ENCODE results near the gene ASB1.

The ASB1 gene

GRCh38 chr2:238382381-238382781, 44.3 kb upstream of the ASB1 start:
- Histone ChIP-seq H3K9ac (ENCODE audit: insufficient read length, low read depth) (no peak overlapping the region), H3K9me3 (ENCODE audit: insufficient read depth, low read length) (no peaks in the 10 kb centered on the region), H3K4me3 (ENCODE audit: insufficient read length, low read depth) (no peak overlapping the region), H3K4me1 (ENCODE audit: insufficient read depth, insufficient read length) (peaks cover 4% of the 10 kb centered on the region), H3K27me3 (ENCODE audit: insufficient read depth, insufficient read length) (no peaks in the 10 kb centered on the region), H3K36me3 (ENCODE audit: insufficient read depth, insufficient read length, low read length) (peaks cover 12% of the 10 kb centered on the region)
- TF ChIP-seq ZNF274 (IDR thresholded peaks at IDR 0.05; ENCODE audit: low read depth, low read length) (no peak), SUZ12 (IDR thresholded peaks at IDR 0.05; ENCODE audit: extremely low read depth, insufficient read depth, insufficient read length) (no peak), YY1 (IDR thresholded peaks at IDR 0.05; ENCODE audit: insufficient read depth, insufficient read length) (no peak)
- no peak for DNase-seq (ENCODE audit: low read depth, low spot score)

- Histone ChIP-seq H3K36me3 (ENCODE audit: insufficient read depth, insufficient read length, low read length) (peaks cover 12% of the 10 kb centered on the region), H3K27me3 (ENCODE audit: insufficient read depth, insufficient read length) (no peaks in the 10 kb centered on the region), H3K4me1 (ENCODE audit: insufficient read depth, insufficient read length) (peaks cover 4% of the 10 kb centered on the region), H3K9me3 (ENCODE audit: insufficient read depth, low read length) (no peaks in the 10 kb centered on the region), H3K4me3 (ENCODE audit: insufficient read length, low read depth) (no peak overlapping the region), H3K9ac (ENCODE audit: insufficient read length, low read depth) (no peak overlapping the region)
- DNase-seq (ENCODE audit: low read depth, low spot score) = no peak
- no peak for TF ChIP-seq SUZ12 (IDR thresholded peaks at IDR 0.05; ENCODE audit: extremely low read depth, insufficient read depth, insufficient read length)
- no peak for TF ChIP-seq ZNF274 (IDR thresholded peaks at IDR 0.05; ENCODE audit: low read depth, low read length)
- no peak for TF ChIP-seq YY1 (IDR thresholded peaks at IDR 0.05; ENCODE audit: insufficient read depth, insufficient read length)
Observed at GRCh38 chr2:238383135-238383534, 43.6 kb upstream of the ASB1 start.

- H3K36me3 ChIP-seq (ENCODE audit: insufficient read depth, insufficient read length, low read length) = peaks cover 12% of the 10 kb centered on the region
- no peak overlapping the region for H3K4me3 ChIP-seq (ENCODE audit: insufficient read length, low read depth)
- TF ChIP-seq SUZ12 (IDR thresholded peaks at IDR 0.05; ENCODE audit: extremely low read depth, insufficient read depth, insufficient read length) (no peak), YY1 (IDR thresholded peaks at IDR 0.05; ENCODE audit: insufficient read depth, insufficient read length) (no peak), ZNF274 (IDR thresholded peaks at IDR 0.05; ENCODE audit: low read depth, low read length) (no peak)
- no peaks in the 10 kb centered on the region for H3K27me3 ChIP-seq (ENCODE audit: insufficient read depth, insufficient read length)
- H3K9ac ChIP-seq (ENCODE audit: insufficient read length, low read depth) = no peak overlapping the region
- no peaks in the 10 kb centered on the region for H3K9me3 ChIP-seq (ENCODE audit: insufficient read depth, low read length)
- peaks cover 4% of the 10 kb centered on the region for H3K4me1 ChIP-seq (ENCODE audit: insufficient read depth, insufficient read length)
- DNase-seq (ENCODE audit: low read depth, low spot score) = no peak
Observed at GRCh38 chr2:238383743-238384380, 42.9 kb upstream of the ASB1 start.

- Histone ChIP-seq H3K36me3 (ENCODE audit: insufficient read depth, insufficient read length, low read length) (peaks cover 5% of the 10 kb centered on the region), H3K9me3 (ENCODE audit: insufficient read depth, low read length) (no peaks in the 10 kb centered on the region), H3K4me3 (ENCODE audit: insufficient read length, low read depth) (no peak overlapping the region), H3K9ac (ENCODE audit: insufficient read length, low read depth) (no peak overlapping the region), H3K27me3 (ENCODE audit: insufficient read depth, insufficient read length) (no peaks in the 10 kb centered on the region), H3K4me1 (ENCODE audit: insufficient read depth, insufficient read length) (no peaks in the 10 kb centered on the region)
- TF ChIP-seq ZNF274 (IDR thresholded peaks at IDR 0.05; ENCODE audit: low read depth, low read length) (no peak), SUZ12 (IDR thresholded peaks at IDR 0.05; ENCODE audit: extremely low read depth, insufficient read depth, insufficient read length) (no peak), YY1 (IDR thresholded peaks at IDR 0.05; ENCODE audit: insufficient read depth, insufficient read length) (no peak)
- no peak for DNase-seq (ENCODE audit: low read depth, low spot score)
Observed at GRCh38 chr2:238387332-238387731, 39.4 kb upstream of the ASB1 start.

- Histone ChIP-seq H3K36me3 (ENCODE audit: insufficient read depth, insufficient read length, low read length) (no peaks in the 10 kb centered on the region), H3K9me3 (ENCODE audit: insufficient read depth, low read length) (no peaks in the 10 kb centered on the region), H3K4me1 (ENCODE audit: insufficient read depth, insufficient read length) (no peaks in the 10 kb centered on the region), H3K4me3 (ENCODE audit: insufficient read length, low read depth) (no peak overlapping the region), H3K9ac (ENCODE audit: insufficient read length, low read depth) (no peak overlapping the region), H3K27me3 (ENCODE audit: insufficient read depth, insufficient read length) (no peaks in the 10 kb centered on the region)
- no peak for DNase-seq (ENCODE audit: low read depth, low spot score)
- TF ChIP-seq ZNF274 (IDR thresholded peaks at IDR 0.05; ENCODE audit: low read depth, low read length) (no peak), YY1 (IDR thresholded peaks at IDR 0.05; ENCODE audit: insufficient read depth, insufficient read length) (no peak), SUZ12 (IDR thresholded peaks at IDR 0.05; ENCODE audit: extremely low read depth, insufficient read depth, insufficient read length) (no peak)
Observed at GRCh38 chr2:238388794-238389193, 37.9 kb upstream of the ASB1 start.

- no peak for DNase-seq (ENCODE audit: low read depth, low spot score)
- no peaks in the 10 kb centered on the region for H3K27me3 ChIP-seq (ENCODE audit: insufficient read depth, insufficient read length)
- TF ChIP-seq YY1 (IDR thresholded peaks at IDR 0.05; ENCODE audit: insufficient read depth, insufficient read length) (no peak), ZNF274 (IDR thresholded peaks at IDR 0.05; ENCODE audit: low read depth, low read length) (no peak), SUZ12 (IDR thresholded peaks at IDR 0.05; ENCODE audit: extremely low read depth, insufficient read depth, insufficient read length) (no peak)
Observed at GRCh38 chr2:238389988-238390589, 36.6 kb upstream of the ASB1 start.

GRCh38 chr2:238391042-238391689, 35.6 kb upstream of the ASB1 start:
- H3K27me3 ChIP-seq (ENCODE audit: insufficient read depth, insufficient read length) = no peaks in the 10 kb centered on the region
- H3K9me3 ChIP-seq (ENCODE audit: insufficient read depth, low read length) = no peaks in the 10 kb centered on the region
- H3K4me1 ChIP-seq (ENCODE audit: insufficient read depth, insufficient read length) = no peaks in the 10 kb centered on the region
- no peak for TF ChIP-seq SUZ12 (IDR thresholded peaks at IDR 0.05; ENCODE audit: extremely low read depth, insufficient read depth, insufficient read length)
- TF ChIP-seq YY1 (IDR thresholded peaks at IDR 0.05; ENCODE audit: insufficient read depth, insufficient read length) = no peak
- no peak for TF ChIP-seq ZNF274 (IDR thresholded peaks at IDR 0.05; ENCODE audit: low read depth, low read length)
- H3K9ac ChIP-seq (ENCODE audit: insufficient read length, low read depth) = no peak overlapping the region
- H3K36me3 ChIP-seq (ENCODE audit: insufficient read depth, insufficient read length, low read length) = no peaks in the 10 kb centered on the region
- H3K4me3 ChIP-seq (ENCODE audit: insufficient read length, low read depth) = no peak overlapping the region
- DNase-seq (ENCODE audit: low read depth, low spot score) = no peak

More at GRCh38 chr2:238389988-238390589, 36.6 kb upstream of the ASB1 start:
- Histone ChIP-seq H3K4me3 (ENCODE audit: insufficient read length, low read depth) (no peak overlapping the region), H3K9me3 (ENCODE audit: insufficient read depth, low read length) (no peaks in the 10 kb centered on the region), H3K4me1 (ENCODE audit: insufficient read depth, insufficient read length) (no peaks in the 10 kb centered on the region), H3K9ac (ENCODE audit: insufficient read length, low read depth) (no peak overlapping the region), H3K36me3 (ENCODE audit: insufficient read depth, insufficient read length, low read length) (no peaks in the 10 kb centered on the region)

All from NT2/D1 (cell line).